Hepatocyte (in vitro differentiated cells): ENCODE data around the gene MPP7.

Experiments used
- EZH2 ChIP-seq: fragments of 200-600 bp; sonication (generic); IDR thresholded peaks from 2 replicates; pipeline ENCODE4 v1.6.1; 2016; ENCODE audit warnings: antibody characterized with exemption, mild to moderate bottlenecking, borderline replicate concordance
- TF ChIP-seq, protein P1 (sequence below): fragments of 200-600 bp; sonication (generic); IDR thresholded peaks from 2 replicates; pipeline ENCODE4 v1.5.1; 2016; ENCODE audit warnings: antibody characterized with exemption, mild to moderate bottlenecking; ENCODE audit not compliant: poor library complexity

- TF ChIP-seq, protein P1, sequence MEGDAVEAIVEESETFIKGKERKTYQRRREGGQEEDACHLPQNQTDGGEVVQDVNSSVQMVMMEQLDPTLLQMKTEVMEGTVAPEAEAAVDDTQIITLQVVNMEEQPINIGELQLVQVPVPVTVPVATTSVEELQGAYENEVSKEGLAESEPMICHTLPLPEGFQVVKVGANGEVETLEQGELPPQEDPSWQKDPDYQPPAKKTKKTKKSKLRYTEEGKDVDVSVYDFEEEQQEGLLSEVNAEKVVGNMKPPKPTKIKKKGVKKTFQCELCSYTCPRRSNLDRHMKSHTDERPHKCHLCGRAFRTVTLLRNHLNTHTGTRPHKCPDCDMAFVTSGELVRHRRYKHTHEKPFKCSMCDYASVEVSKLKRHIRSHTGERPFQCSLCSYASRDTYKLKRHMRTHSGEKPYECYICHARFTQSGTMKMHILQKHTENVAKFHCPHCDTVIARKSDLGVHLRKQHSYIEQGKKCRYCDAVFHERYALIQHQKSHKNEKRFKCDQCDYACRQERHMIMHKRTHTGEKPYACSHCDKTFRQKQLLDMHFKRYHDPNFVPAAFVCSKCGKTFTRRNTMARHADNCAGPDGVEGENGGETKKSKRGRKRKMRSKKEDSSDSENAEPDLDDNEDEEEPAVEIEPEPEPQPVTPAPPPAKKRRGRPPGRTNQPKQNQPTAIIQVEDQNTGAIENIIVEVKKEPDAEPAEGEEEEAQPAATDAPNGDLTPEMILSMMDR, result no peak
- TF ChIP-seq EZH2, result no peak
These were observed 9.7 kb upstream of the MPP7 start for GRCh38 chr10:28312572-28312971.
